K562 (cell line): ENCODE measurements around the gene CTNNB1. TPM values are rescaled to one million over a fixed set of nuclear protein-coding genes. Genes with fewer than 3 reads are reported as not detected.

Experiments used
- CREB1 ChIP-seq, 2 experiments: sonication (generic) in 1 of 2; formaldehyde crosslinking in 1 of 2; IDR thresholded peaks; 2 replicates each; pipeline versions ENCODE4 v1.6.1 to v1.8.0; 2012 to 2022; ENCODE audit warnings: inconsistent platforms in 1 of 2, mild to moderate bottlenecking in 1 of 2, missing genetic modification reagents in 1 of 2, moderate library complexity in 1 of 2
- DMBX1 ChIP-seq: fragments of 250-450 bp; sonication (Bioruptor Pico); IDR thresholded peaks from 2 replicates; pipeline ENCODE4 v1.8.0; 2022; ENCODE audit warnings: inconsistent platforms, mild to moderate bottlenecking, moderate library complexity, borderline replicate concordance
- FOXM1 ChIP-seq, 2 experiments: fragments of 450-650 bp in 1 of 2; sonication (generic) in 1 of 2; formaldehyde crosslinking in 1 of 2; IDR thresholded peaks; 2 replicates each; pipeline versions ENCODE4 v1.6.1 to v1.9.0; 2017 to 2022; ENCODE audit warnings: low read depth in 2 of 2, mild to moderate bottlenecking in 2 of 2, missing genetic modification reagents in 1 of 2, moderate library complexity in 1 of 2
- FOXO4 ChIP-seq: fragments of 450-650 bp; formaldehyde crosslinking; IDR thresholded peaks from 2 replicates; pipeline ENCODE4 v1.4.0; 2020; ENCODE audit warnings: mild to moderate bottlenecking, moderate library complexity
- HBP1 ChIP-seq: fragments of 450-650 bp; formaldehyde crosslinking; IDR thresholded peaks from 2 replicates; pipeline ENCODE4 v1.4.0; 2022; ENCODE audit warnings: missing genetic modification characterization
- HNRNPL ChIP-seq: fragments of 200-400 bp; formaldehyde crosslinking; IDR thresholded peaks from 2 replicates; pipeline ENCODE4 v1.6.1; 2017; ENCODE audit warnings: low read depth, mild to moderate bottlenecking, low read length
- IRF2 ChIP-seq: sonication (generic); formaldehyde crosslinking; IDR thresholded peaks from 2 replicates; pipeline ENCODE4 v1.8.1; 2022; ENCODE audit warnings: mild to moderate bottlenecking, missing genetic modification reagents
- NCOR1 ChIP-seq: fragments of 450-650 bp; IDR thresholded peaks from 2 replicates; pipeline ENCODE4 v1.6.1; 2016; ENCODE audit warnings: mild to moderate bottlenecking, moderate library complexity
- RB1 ChIP-seq: fragments of 450-650 bp; IDR thresholded peaks from 2 replicates; pipeline ENCODE4 v1.6.1; 2017; ENCODE audit warnings: low read depth, mild to moderate bottlenecking
- SIX5 ChIP-seq, 2 experiments: IDR thresholded peaks; 2 replicates each; pipeline ENCODE4 v1.6.1; 2011; ENCODE audit warnings: low read length in 2 of 2, borderline replicate concordance in 1 of 2, low read depth in 1 of 2, mild to moderate bottlenecking in 1 of 2, moderate library complexity in 1 of 2; ENCODE audit not compliant: insufficient read depth in 1 of 2
- SREBF2 ChIP-seq: sonication (generic); formaldehyde crosslinking; IDR thresholded peaks from 2 replicates; pipeline ENCODE4 v1.4.0; 2020; ENCODE audit warnings: mild to moderate bottlenecking, missing genetic modification reagents
- TFE3 ChIP-seq: fragments of 450-650 bp; formaldehyde crosslinking; IDR thresholded peaks from 2 replicates; pipeline ENCODE4 v1.4.0; 2020; ENCODE audit warnings: mild to moderate bottlenecking, mixed read lengths
- THAP12 ChIP-seq: fragments of 250-450 bp; sonication (Bioruptor Pico); IDR thresholded peaks from 2 replicates; pipeline ENCODE4 v1.9.0; 2021; ENCODE audit warnings: mild to moderate bottlenecking, inconsistent platforms
- XRCC3 ChIP-seq: fragments of 450-650 bp; IDR thresholded peaks from 2 replicates; pipeline ENCODE4 v1.6.1; 2017; ENCODE audit warnings: mild to moderate bottlenecking, moderate library complexity
- ZNF644 ChIP-seq: fragments of 200-800 bp; sonication (Bioruptor generic); IDR thresholded peaks from 2 replicates; pipeline ENCODE4 v1.6.1; 2016; ENCODE audit warnings: low read depth, missing genetic modification characterization, missing compliant biosample characterization
- ZNF696 ChIP-seq: fragments of 250-450 bp; sonication (Bioruptor Pico); conservative IDR thresholded peaks from 2 replicates; pipeline ENCODE4 v1.4.0; 2020; ENCODE audit warnings: mild to moderate bottlenecking, moderate library complexity
- ZNF76 ChIP-seq: fragments of 250-450 bp; sonication (Bioruptor Pico); IDR thresholded peaks from 2 replicates; pipeline ENCODE4 v1.4.0; 2020; ENCODE audit warnings: mild to moderate bottlenecking, moderate library complexity, borderline replicate concordance
- polyA plus RNA-seq, 8 experiments: library from polyadenylated mRNA; depleted of rRNA in 4 of 8; stranded (reverse) in 5 of 8; unstranded in 3 of 8; fragments of >200 nt; fragmentation: Nextera tagmentation in 2 of 8; fragmentation: Illumina TruSeq in 1 of 8; extraction: Ambion mirVana in 2 of 8; extraction: Trizol in 1 of 8; gene quantifications; 2 replicates each; pipeline versions ENCODE4 v1.2.1 to v1.2.3, GENCODE V29; 2011 to 2014; ENCODE audit warnings: inconsistent platforms in 1 of 8, missing spikeins in 1 of 8
- total RNA-seq, 7 experiments: library from RNA; depleted of rRNA in 6 of 7; stranded (reverse); fragments of >200 nt in 6 of 7; fragmentation: Illumina TruSeq in 2 of 7; extraction: Trizol in 2 of 7; gene quantifications; 2 replicates each; pipeline versions ENCODE4 v1.2.1 to v1.2.3, GENCODE V29; 2011 to 2021; ENCODE audit warnings: low replicate concordance in 1 of 7

The CTNNB1 gene
- total and polyA plus RNA-seq, 9 of the 15 experiments (the other 6 are each of a cell fraction or from before 2014, with no cell fraction given) = 44.3 to 193 (median 154) TPM

- peak; percentile 69; the same call in 1 of the 2 replicates for TF ChIP-seq DMBX1
- peak; percentile 99 for TF ChIP-seq RB1
- TF ChIP-seq XRCC3 = no peak
- no peak for TF ChIP-seq ZNF696
- TF ChIP-seq TFE3 (CRISPR knock-in tag) = no peak
- TF ChIP-seq FOXO4 (CRISPR knock-in tag) = no peak
- peak; percentile 78 for TF ChIP-seq CREB1 (IDR thresholded peaks at IDR 0.05)
- peak; percentile 65; the same call in 1 of the 2 replicates for TF ChIP-seq CREB1 (CRISPR knock-in tag; IDR thresholded peaks at IDR 0.05)
- TF ChIP-seq THAP12 = no peak; the same call in none of the 2 replicates
- no peak for TF ChIP-seq ZNF644 (tag)
- TF ChIP-seq SREBF2 (CRISPR knock-in tag) = no peak
- peak; percentile 62; the same call in 1 of the 2 replicates for TF ChIP-seq NCOR1
- peak; percentile 93 for TF ChIP-seq HBP1 (CRISPR knock-in tag)
- TF ChIP-seq SIX5 (IDR thresholded peaks at IDR 0.05; ENCODE audit: borderline replicate concordance in 1 of 2, insufficient read depth in 1 of 2, low read depth in 1 of 2, low read length in 2 of 2) = no peak
- TF ChIP-seq IRF2 (CRISPR knock-in tag) = no peak
- no peak; the same call in 1 of the 2 replicates for TF ChIP-seq ZNF76 (CRISPR knock-in tag)
- no peak for TF ChIP-seq FOXM1 (IDR thresholded peaks at IDR 0.05; ENCODE audit: low read depth)
- TF ChIP-seq FOXM1 (CRISPR knock-in tag; IDR thresholded peaks at IDR 0.05; ENCODE audit: low read depth) = peak; percentile 70; the same call in 1 of the 2 replicates
- peak; percentile 74; the same call in 1 of the 2 replicates for TF ChIP-seq HNRNPL
Measured at GRCh38 chr3:41198950-41199865, at the start of gene CTNNB1 (continued).
